RCC 7860 (cell line): ENCODE data around the gene GRIP2.

Source experiments
- DNase-seq: peaks from one replicate; pipeline ENCODE4 v3.0.0-alpha.2; 2015; ENCODE audit warnings: low spot score
- FAIRE-seq: peaks from 2 replicates; lab custom pipeline; 2012; peaks lifted over from hg19 to GRCh38; lab: Jason Lieb, UNC

Gene GRIP2

GRCh38 chr3:14472471-14473351, 67.4 kb downstream of the GRIP2 start:
- DNase-seq (peak; percentile 92), FAIRE-seq (peak; percentile 96)

GRCh38 chr3:14471690-14472089, 68.5 kb downstream of the GRIP2 start:
- FAIRE-seq (no peak), DNase-seq (no peak)

GRCh38 chr3:14471016-14471415, 69.1 kb downstream of the GRIP2 start:
- DNase-seq (no peak), FAIRE-seq (no peak)

- FAIRE-seq, result no peak
- no peak for DNase-seq
These were observed 69.7 kb downstream of the GRIP2 start for GRCh38 chr3:14470461-14470860.

GRCh38 chr3:14468621-14468981, 71.5 kb downstream of the GRIP2 start:
- no peak for FAIRE-seq

GRCh38 chr3:14467814-14468620, 72.1 kb downstream of the GRIP2 start:
- FAIRE-seq, result no peak
- DNase-seq, result no peak

More at GRCh38 chr3:14468621-14468981, 71.5 kb downstream of the GRIP2 start:
- DNase-seq, result no peak

- FAIRE-seq (no peak), DNase-seq (no peak)
These were observed 73.8 kb downstream of the GRIP2 start for GRCh38 chr3:14466179-14466903.

- FAIRE-seq (no peak), DNase-seq (no peak)
These were observed 74.7 kb downstream of the GRIP2 start for GRCh38 chr3:14465425-14465824.

GRCh38 chr3:14464521-14464920, 75.6 kb downstream of the GRIP2 start:
- no peak for FAIRE-seq
- DNase-seq, result no peak

- FAIRE-seq (no peak), DNase-seq (no peak)
These were observed 76.0 kb downstream of the GRIP2 start for GRCh38 chr3:14464141-14464465.

- FAIRE-seq (no peak), DNase-seq (no peak)
These were observed 76.6 kb downstream of the GRIP2 start for GRCh38 chr3:14463330-14464140.

GRCh38 chr3:14462738-14463137, 77.4 kb downstream of the GRIP2 start:
- no peak for DNase-seq
- FAIRE-seq, result no peak

- no peak for FAIRE-seq
- DNase-seq, result peak; percentile 54
These were observed 78.3 kb downstream of the GRIP2 start for GRCh38 chr3:14461748-14462324.

- DNase-seq (no peak), FAIRE-seq (no peak)
These were observed 79.0 kb downstream of the GRIP2 start for GRCh38 chr3:14461006-14461747.

GRCh38 chr3:14460342-14461005, 79.7 kb downstream of the GRIP2 start:
- peak; percentile 73 for DNase-seq
- peak; percentile 89 for FAIRE-seq

GRCh38 chr3:14459787-14460186, 80.4 kb downstream of the GRIP2 start:
- no peak for FAIRE-seq
- no peak for DNase-seq

GRCh38 chr3:14459384-14459783, 80.8 kb downstream of the GRIP2 start:
- FAIRE-seq, result no peak
- DNase-seq, result no peak

- DNase-seq (peak; percentile 32), FAIRE-seq (peak; percentile 91)
These were observed 81.5 kb downstream of the GRIP2 start for GRCh38 chr3:14458434-14459275.
